Fibroblast of skin of right quadriceps (primary cell): ENCODE data around the gene BACH2.
A peak's percentile ranks its signal among the peaks of the same experiment; 100 is the strongest.

ENCODE experiments used
- DNase-seq: peaks from one replicate; pipeline ENCODE4 v3.0.0-alpha.2; 2013

BACH2 gene

DNA sequence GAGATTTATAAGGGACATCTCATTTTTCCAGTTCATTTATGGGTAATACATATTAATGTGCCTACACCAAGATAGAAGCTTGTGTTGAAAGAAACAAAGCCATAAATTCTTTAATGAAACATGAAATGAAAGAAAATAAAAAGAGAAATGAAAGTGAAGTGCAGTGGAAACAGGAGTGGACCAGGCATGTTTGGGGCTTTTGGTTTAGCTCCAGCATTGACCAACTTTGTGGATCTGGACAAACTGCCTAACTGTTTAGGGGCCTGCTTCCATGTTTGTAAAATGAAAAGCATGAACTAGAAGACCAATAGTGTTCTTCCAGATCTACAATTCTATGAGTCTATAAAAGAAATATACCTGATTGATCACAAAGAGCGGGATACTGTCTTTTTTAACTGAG, 277.4 kb downstream of the BACH2 start:
- no peak for DNase-seq

DNA sequence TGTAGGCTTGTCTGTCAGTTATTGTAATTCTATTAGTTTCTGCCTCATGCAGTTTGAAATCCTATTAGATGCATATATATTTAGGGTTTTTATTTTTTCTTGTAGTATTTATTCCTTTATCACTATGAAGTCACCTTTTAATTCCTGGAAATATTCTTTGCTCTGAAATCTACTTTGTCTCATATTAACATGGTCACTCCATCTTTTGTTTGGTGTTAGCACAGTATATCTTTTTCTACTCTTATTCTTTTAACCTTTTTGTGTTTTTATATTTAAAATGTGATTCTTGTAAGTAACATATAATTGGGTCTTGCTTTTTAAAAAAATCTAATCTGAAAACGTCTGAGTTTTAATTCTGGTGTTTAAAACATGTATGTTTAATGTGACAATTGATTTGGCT, 280.8 kb downstream of the BACH2 start:
- no peak for DNase-seq

DNA sequence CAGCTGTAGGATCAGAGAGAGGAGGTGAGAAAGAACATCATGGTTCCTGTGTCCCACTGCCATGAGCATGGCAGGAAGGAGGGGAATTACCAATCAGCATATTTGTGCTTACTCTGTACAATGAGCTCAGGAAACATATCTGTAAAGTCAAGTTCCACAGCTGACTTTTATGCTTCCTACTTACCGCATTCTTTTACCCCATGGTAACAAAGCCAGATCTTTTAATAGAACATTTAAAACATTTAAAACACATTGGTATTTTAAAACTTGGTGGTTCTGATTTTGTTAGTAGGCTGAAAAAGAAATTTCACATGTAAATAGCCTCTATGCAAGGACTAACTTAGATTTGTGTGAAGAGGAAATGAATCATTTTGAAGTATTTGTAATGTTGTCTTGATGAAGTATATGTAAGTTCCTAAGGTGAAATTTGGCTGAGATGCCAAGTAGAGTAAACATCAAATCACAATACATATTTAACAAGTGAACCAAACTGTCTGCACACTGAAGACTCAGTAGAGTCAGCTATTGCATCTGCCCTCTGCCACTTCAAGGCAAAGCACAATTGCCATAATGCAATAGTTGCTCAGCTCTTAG, 287.6 kb downstream of the BACH2 start:
- DNase-seq, result peak; percentile 76

DNA sequence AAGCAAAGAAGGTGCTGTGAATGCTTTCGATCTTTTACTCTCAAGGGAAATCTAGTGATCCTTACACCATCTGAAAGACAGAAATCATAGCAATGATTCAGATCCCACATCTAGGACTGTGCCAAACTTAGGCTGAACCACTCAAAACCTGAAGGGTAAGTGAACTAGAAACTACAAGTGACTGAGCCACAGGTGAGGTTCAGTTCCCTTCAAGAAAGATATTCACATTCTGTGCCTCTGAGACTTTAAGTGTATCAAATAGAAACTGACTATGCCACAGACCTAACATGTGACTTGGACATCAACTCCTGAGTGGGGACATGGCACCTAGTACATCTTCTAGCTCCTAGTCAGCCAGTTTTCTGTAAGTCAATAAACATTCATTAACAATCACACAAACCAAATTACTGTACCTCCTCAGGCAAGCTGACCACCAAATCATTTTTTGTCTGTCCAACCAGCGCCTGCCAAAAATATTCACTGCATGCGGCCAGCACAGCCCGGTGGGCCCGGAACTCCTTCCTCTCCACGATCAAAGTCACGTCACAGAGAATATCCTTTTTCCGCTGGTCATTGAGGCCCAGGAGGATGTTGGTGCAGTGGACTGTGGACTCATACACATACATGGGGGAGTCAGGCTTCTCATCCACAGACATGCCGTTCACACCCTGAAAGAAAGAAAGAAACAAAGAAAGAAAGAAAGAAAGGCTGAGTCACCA, 288.3 kb downstream of the BACH2 start:
- DNase-seq, result no peak

DNA sequence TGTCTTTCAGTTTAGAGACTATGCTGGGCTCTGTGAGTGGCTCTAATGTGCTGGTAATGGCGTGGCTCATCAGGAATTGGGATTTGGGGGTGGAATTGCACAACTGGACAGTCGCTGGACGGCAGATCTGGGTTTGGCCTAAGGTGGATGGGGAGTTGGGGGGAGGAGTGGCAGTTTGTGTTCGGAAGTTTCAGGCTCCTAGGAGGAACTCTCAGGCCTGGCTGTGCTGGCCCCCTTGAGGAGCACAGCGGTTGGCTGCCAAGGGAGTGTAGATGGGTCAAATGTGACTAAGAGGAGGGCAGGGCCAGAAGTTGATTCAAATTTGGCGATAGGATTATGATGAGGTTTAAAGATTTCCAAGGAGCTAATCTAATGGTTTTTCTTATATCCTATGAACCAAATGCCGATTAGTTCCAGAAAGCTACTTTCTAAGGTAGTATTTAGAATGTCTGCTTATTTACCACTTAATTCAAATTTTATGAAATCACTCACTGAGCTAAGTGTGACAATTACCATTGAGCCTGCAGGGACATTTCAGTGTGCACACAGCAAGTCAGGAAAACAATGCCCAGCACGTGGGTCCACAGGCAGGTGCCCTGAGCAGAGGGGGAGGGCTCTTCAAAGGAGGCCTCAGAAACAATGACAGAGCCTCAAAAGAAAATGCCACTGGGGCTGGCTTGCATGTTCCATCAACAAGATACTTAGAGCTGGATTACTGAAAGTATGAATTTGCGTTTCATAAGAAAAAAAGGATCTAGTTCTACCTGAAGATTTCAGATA, 291.4 kb downstream of the BACH2 start:
- DNase-seq, result no peak

DNA sequence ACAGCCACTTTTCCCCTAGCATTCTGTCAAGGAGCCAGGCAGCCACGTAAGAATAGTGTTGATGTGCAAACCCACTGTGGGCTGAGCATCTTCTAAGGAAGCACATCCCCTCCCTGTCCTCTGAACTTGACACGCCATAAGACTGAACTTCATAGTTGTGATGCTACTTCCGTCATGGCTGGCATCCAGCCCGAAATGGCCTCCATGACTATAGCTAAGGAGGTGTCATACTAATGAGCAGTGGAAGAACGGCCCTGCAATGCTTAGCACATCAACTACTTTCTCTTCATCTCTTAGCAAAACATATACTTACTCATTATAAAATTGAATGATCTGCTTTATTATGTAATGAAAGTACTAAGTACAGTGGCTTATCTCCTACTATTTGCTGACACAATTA, 292.1 kb downstream of the BACH2 start:
- no peak for DNase-seq

DNA sequence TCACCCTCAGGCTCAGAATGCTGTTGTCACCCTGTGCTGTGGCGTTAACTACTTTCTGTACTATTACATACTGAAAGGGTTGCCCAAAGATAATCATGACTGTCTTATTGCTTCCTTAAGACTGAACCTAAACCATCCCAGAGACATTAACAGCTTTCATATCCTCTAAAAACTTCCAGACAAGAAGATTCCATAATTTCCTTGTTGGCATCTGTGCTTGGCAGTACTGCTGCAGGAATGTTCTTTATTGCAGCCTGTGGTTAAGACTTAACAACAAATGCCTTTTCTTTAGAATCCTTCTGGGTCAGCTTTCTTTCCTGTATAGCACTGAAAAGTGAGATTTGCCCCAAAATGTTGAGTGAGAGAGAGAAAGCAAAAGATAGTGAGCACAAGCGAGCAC, 292.7 kb downstream of the BACH2 start:
- peak; percentile 60 for DNase-seq

DNA sequence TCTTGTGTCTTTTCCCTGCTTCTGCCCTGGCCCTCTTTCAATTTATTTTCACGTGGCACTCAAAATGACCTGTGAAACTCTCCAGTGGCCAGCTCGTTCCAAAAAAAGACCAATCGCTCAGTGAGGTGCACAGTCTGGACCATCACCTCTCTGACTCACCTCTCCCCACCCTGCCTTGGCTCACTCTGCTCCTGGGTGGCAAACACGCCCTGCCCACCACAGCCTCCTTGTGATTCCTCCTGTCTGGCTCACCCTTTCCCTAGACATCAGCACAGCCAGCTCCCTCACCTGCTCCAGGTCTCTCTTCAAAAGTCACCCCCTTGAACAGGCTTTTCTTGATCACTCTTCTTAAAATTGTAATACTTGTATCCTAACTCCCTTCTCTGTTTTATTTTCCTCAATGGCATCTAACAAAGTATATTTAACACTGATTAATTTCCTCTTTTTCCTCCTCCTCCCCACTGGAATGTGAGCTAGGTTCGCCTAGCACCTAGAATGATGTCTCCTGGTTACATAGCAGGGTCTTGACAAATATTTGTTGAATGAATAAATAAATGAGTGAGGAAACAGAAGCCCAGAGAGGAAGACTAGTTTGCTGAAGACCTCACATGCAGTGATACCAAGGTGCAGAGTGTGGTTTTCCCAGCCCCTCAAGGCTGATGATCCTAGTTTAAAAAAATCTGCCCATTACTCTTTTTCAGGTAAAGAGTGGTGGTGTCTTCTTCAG, 293.4 kb downstream of the BACH2 start:
- peak; percentile 54 for DNase-seq

DNA sequence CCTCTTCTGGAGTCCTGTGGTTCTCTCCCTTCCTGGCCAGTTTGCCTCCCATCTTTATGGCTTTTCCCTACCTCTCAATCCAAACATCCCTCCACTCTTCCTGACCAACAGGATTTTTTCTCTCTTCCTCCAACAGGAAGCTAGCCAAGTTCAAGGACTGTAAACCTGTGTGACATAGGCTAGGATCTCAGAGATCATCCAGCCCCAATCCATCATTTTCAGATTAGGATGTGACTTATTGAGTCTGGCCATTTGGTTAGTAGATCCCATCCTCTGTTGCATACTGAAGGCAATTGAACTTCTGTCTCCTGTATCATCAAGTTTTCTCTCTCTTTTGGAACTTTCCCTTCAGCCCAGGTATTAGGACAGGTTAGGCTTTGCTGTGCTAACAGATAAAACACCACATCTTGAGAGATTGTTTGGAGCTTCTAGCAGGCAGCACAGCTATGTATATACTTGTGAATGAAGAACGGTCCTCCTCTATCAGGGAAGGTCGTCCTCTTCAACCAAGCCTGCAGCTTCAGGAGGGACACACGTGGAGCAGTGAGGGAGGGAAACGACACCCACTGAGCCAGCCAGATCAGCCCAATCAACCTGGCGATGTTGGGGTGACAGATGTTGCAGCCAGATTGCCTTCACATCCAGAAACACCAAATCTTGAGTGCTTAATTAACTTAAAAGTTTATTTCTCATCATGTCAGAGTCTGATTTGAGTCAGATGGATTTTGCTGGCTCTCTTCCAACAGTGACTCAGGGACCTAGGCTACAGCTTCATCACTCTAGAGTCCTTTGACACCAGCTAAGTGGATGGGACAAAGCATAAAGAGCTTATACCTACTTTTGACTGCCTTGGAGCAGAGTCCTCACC, 295.5 kb downstream of the BACH2 start:
- DNase-seq, result peak; percentile 80

DNA sequence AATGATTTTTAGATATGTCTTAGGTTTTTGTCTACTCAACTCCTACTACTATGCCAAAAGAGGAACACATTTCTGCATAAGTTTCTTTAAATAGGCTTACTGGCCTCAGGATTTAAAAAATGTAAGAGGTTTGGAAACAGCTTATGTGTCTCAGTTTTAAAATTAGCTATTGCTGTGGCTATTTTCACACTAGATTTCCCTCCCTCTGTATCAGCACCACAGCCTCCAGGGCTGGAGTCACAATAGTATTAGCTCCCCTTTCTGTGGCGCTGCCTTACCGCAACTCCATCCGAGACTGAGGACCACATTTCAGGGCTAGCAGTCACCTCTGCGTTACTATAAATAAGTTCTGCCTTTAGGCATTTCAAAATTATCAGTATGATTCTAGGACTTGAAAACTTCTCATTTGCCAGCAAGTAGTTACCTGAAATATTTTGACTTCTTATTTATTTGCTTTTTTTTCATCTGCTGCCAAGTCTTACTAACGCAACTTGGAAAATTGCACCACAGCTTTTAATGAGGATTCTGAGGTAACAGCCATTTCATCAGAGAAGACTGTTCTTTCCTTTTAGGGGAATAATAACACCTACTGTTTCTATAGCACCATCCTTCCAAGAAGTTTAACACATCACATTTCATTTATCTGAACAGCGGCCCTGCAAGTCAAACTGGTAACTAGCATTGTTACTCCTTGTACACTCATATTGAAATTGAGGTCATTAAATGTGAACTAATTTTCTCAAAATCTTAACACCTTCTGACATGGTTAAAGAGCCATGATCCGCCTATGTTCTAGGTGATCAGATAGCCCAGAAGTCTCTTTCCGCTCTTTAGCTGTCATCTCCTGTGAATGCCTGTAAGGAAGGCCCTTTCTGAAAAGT, 296.5 kb downstream of the BACH2 start:
- DNase-seq, result no peak

DNA sequence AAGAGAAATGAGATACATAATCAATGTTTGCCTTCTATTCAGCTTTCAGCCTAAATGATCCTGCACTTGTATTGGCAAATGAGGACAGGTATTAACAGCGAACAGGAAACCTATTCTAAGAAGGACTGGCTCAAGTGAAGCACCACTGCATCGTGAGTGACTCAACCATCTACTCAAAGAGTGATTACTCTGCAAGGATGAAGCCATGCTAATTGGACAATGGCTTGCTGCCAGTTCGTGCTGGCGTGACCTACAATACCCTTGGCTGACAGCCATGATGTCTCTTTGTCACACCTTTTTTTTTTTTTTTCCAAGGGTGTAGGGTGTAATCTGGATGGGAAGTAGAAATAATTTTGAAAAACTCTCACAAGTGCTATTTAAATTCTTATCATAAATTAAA, 297.5 kb downstream of the BACH2 start:
- peak; percentile 78 for DNase-seq

DNA sequence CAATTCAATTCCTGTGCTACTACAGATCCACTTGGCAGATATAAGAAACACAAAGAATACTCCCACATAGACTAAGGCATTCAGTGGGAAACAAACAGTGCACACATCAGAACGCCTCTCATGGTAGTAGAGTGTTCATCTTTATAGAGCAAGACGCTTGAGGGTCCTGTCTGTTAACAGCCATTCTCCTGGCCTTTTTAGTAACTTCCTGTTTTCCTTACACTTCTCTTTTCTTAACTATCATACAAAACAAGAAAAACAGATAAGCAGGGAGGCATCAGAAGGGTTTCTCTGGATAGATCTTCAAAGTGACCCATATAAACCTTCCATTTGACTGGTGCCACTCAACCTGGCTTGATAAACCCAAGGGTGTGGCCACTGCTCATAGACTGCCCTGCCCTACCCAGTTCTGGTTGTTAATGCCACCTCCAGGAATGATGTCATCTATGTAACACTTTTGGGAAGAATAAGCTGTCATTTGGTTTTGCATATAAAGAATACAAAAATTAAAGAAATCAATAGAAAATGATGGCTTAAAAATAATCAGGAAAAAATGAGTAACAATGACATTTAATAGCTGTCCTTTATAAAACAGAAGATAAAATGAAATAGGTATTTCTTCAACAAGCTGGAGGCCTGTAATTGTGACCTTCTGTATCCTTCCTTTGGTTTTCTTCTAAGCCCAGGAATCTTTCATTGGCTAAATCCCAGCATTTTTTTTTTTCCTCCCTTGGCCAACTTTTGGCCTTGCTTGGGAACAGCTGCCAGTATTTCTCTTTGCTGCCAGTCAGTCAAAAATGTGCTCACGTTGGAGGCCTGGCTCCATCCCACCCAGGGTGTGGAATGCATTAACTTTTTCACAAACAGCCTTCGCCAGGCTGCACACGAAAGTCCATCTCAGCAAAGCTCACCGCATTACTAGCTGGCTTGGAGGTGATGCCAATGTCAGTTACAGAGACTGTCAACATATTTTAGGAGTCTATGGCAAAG, 298.9 kb downstream of the BACH2 start:
- DNase-seq, result peak; percentile 72

DNA sequence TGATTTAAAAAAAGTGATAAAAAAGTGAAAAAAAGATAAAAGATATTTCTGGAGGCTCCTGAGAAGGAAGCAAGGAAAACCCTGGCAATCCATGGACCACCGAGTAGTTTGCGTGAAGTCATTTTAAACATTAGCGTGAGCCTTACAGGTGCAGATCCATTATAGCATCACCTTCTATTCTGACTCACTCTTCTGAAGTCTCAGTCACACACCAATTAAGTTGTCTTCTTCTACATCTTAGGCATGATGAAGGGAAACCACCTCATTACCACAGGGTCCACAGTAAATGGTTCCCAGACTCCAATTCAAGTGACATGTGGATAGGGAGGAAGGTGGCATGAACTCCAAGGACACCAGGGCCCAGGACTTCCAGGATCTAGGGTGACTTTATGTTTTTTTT, 303.2 kb downstream of the BACH2 start:
- DNase-seq, result no peak

DNA sequence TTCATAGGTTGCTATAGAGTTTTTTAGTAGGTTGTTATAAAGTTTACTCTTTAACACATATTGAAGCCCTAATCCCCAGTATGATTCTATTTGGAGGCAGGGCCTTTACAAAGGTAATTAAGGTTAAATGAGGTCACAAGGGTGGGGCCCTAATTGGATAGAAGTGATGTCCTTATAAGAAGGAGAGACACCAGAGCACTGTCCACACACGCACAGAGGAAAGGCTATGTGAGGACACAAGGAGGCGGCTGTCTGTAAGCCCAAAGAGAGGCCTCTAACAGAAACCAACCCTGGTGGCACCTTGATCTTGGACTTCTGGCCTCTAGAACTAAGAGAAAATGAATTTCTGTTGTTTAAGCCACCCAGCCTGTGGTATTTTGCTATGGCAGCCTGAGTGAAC, 303.8 kb downstream of the BACH2 start:
- DNase-seq, result no peak

DNA sequence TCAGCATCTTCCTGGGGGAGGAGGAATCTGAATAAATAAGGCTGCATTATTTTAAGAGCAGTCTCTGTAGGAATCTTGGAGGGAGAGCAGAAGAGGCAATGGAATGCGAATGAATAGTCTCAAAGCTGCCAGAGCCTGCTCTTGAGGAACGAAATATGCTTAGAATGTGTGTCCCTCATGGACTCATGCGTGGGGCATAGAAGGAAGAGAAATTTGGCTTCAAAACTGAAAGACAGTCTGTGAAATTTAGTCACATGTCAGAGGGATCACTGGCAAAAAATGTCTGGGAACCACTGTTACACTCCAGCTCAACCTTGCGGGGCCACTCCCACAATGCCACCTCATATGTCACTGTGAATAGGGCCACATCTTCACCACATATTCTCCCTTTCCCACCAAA, 306.9 kb downstream of the BACH2 start:
- DNase-seq, result peak; percentile 93

DNA sequence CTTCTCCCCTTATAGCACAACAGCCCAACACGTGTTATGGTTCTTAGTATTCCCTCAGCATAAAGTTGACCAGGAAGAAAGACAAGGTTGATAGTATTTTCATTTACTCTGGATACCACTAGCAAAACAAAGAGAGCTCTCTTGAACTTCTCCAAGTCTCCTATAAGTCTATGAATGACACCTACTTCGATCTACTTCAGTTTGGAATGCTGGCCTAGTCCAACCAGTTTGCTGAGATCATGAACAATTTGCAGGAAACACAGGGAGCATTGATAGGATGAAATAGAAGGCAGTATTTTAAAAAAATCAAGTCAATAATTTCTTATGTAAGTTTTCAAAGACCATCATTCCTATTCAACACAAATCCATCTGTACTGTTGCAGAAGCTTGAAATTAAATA, 308.8 kb downstream of the BACH2 start:
- no peak for DNase-seq

DNA sequence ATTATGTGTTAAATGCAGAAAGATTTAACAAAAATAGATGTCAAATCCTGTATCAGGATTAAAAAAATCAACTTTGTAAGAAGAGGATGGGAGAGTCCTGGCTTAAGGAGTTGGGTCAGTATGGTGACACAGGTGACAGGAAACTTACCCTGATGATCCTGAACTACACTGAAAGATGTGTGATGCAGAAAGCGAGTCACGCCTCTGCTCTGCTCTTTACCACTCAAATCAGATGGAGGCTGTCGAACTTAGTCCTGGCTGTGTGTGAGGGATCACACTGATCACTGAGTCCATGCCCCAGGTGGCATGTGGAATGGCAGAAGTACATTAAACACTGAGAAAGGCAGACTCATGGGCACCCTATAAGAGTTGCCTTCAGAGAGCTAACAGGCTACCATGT, 309.5 kb downstream of the BACH2 start:
- no peak for DNase-seq

DNA sequence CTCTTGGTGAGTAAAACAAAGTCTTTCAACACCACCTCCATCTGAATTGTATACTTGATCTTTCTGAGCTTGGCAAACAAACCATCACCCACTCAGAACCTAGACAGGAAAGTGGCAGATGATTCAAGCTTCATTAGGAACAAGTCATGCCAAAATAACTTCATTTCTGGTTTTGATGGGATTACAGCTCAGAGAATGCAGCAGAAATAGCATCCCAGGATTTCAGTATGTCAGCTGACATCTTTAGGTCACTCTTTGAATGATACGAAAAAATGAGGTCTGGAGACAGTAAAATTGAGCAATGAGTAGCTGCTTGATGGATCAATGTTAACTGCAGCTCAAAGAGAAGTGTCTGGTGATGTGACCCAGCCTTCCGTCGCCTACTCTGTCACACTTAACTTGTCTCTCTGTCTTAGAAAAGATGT, 310.0 kb downstream of the BACH2 start:
- DNase-seq, result peak; percentile 89

DNA sequence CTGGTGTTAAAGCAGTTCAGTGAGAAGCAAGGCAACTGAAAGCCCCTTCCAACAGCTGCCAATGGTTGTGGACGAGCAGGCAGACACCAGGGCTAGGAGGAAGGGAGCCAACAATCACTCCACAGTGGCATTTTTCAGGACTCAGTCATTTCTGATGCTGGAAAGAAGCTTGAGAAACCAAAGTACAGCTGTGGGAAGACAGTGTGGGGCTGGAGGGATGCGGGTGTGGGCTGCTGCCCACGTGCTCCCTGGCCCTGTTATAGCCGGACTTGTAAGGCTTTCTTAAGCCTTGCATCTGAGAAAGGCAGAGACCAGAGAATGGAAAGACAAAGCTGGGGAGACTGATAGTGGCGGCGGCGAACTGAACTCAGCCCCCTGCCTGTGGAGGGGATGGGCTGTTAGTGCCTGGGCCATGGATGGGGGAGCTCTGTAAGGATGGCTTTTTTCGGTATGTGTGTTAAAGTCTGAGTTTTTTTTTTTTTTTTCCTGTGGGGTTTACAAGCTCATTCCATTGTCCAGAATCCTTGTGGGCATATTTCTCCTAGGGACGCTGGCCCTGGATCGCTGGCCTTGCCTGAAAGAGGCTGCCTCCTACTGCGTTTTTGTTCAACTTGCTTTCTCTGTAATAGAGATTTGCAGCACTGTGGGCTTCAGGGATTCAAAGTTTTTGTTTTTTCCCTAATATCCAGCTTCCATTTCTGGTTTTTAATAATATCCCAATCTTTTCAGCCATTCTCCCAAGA, 310.7 kb downstream of the BACH2 start:
- DNase-seq, result peak; percentile 90
